ENCODE measurements around the gene SEPHS2. TPM values are rescaled to one million over a fixed set of nuclear protein-coding genes. Genes with fewer than 3 reads are reported as not detected.
"Not testable (repeated sequence)": the region's sequence is repeated elsewhere in the genome, so short reads cannot be mapped to it uniquely, and the experiment has no call there.

The SEPHS2 gene
- polyA plus RNA-seq, 3 donors from 2014 or later = 63.6 to 92.2 (median 80.3) TPM

GRCh38 chr16:30457743-30458560, 12.3 kb upstream of the SEPHS2 start:
- Mint-ChIP-seq H3K27me3 (ENCODE audit: low read depth in 3 of 3) (peaks cover 10 to 17% (median 10%) of the 10 kb centered on the region in 3 donors), H3K27ac (peak overlapping the region; percentile 92 to 97 (median 94)), H3K9me3 (no peaks in the 10 kb centered on the region), H3K4me3 (peak overlapping the region; percentile 75 to 81 (median 78)), H3K36me3 (no peaks in the 10 kb centered on the region), H3K4me1 (peaks cover 47 to 58% of the 10 kb centered on the region in 2 donors)
- no peak for DNase-seq

GRCh38 chr16:30457256-30457655, 11.6 kb upstream of the SEPHS2 start:
- Mint-ChIP-seq H3K27me3 (ENCODE audit: low read depth in 3 of 3) (peaks cover 10 to 17% (median 10%) of the 10 kb centered on the region in 3 donors), H3K36me3 (no peaks in the 10 kb centered on the region), H3K27ac (peak overlapping the region in 5 of 6 donors; percentile 14 to 74 (median 73)), H3K4me3 (peak overlapping the region in 3 of 5 donors; percentile 30 to 40 (median 36)), H3K9me3 (no peaks in the 10 kb centered on the region), H3K4me1 (peaks cover 54 to 65% of the 10 kb centered on the region in 2 donors)
- no peak for DNase-seq

GRCh38 chr16:30456302-30456701, 10.6 kb upstream of the SEPHS2 start:
- H3K27ac Mint-ChIP-seq = peak overlapping the region in 3 of 6 donors; percentile 44 to 63 (median 51)
- peaks cover 57 to 69% of the 10 kb centered on the region in 2 donors for H3K4me1 Mint-ChIP-seq
- no peaks in the 10 kb centered on the region for H3K9me3 Mint-ChIP-seq
- DNase-seq = no peak
- H3K27me3 Mint-ChIP-seq (ENCODE audit: low read depth in 3 of 3) = peaks cover 10 to 17% (median 10%) of the 10 kb centered on the region in 3 donors
- no peaks in the 10 kb centered on the region for H3K36me3 Mint-ChIP-seq
- H3K4me3 Mint-ChIP-seq = peak overlapping the region in 1 of 5 donors; percentile 66

- H3K27ac Mint-ChIP-seq = peak overlapping the region in 5 of 6 donors; percentile 61 to 88 (median 71)
- not testable (repeated sequence) for DNase-seq; H3K27me3 Mint-ChIP-seq (ENCODE audit: low read depth in 3 of 3); H3K36me3 Mint-ChIP-seq; H3K9me3 Mint-ChIP-seq
- peak overlapping the region in 3 of 5 donors; percentile 2 to 55 (median 38) for H3K4me3 Mint-ChIP-seq
- H3K4me1 Mint-ChIP-seq = peaks cover 56 to 63% of the 10 kb centered on the region in 2 donors
Observed at GRCh38 chr16:30452709-30453580, 7.3 kb upstream of the SEPHS2 start.

GRCh38 chr16:30449116-30449435, 3.4 kb upstream of the SEPHS2 start:
- no peak for DNase-seq
- Mint-ChIP-seq H3K9me3 (no peaks in the 10 kb centered on the region), H3K4me3 (no peak overlapping the region), H3K4me1 (peaks cover 51 to 60% of the 10 kb centered on the region in 2 donors), H3K27ac (no peak overlapping the region), H3K36me3 (peaks cover 0 to 4% (median under 1%) of the 10 kb centered on the region in 3 donors), H3K27me3 (ENCODE audit: low read depth in 3 of 3) (peaks cover 6 to 9% (median 7%) of the 10 kb centered on the region in 3 donors)

- Mint-ChIP-seq H3K27ac (no peak overlapping the region), H3K9me3 (no peaks in the 10 kb centered on the region), H3K27me3 (ENCODE audit: low read depth in 3 of 3) (peaks cover 6 to 9% (median 7%) of the 10 kb centered on the region in 3 donors), H3K4me1 (peaks cover 55 to 64% of the 10 kb centered on the region in 2 donors), H3K4me3 (peak overlapping the region in 3 of 5 donors; percentile 33 to 46 (median 33)), H3K36me3 (peaks cover 6 to 14% (median 12%) of the 10 kb centered on the region in 3 donors)
- DNase-seq = no peak
Observed at GRCh38 chr16:30447512-30448226, 2.0 kb upstream of the SEPHS2 start.

- Mint-ChIP-seq H3K27me3 (ENCODE audit: low read depth in 3 of 3) (peaks cover 6 to 9% (median 7%) of the 10 kb centered on the region in 3 donors), H3K9me3 (no peaks in the 10 kb centered on the region), H3K4me1 (peaks cover 48 to 55% of the 10 kb centered on the region in 2 donors), H3K27ac (peak overlapping the region; percentile 86 to 97 (median 96)), H3K36me3 (peaks cover 6 to 14% (median 12%) of the 10 kb centered on the region in 3 donors), H3K4me3 (peak overlapping the region; percentile 91 to 96 (median 96))
- no peak for DNase-seq
Observed at GRCh38 chr16:30446203-30446595, 525 bp upstream of the SEPHS2 start.

GRCh38 chr16:30445149-30445407, 596 bp downstream of the SEPHS2 start:
- Mint-ChIP-seq H3K36me3 (peaks cover 6 to 14% (median 12%) of the 10 kb centered on the region in 3 donors), H3K27ac (peak overlapping the region; percentile 62 to 86 (median 83)), H3K4me1 (peaks cover 37 to 44% of the 10 kb centered on the region in 2 donors), H3K27me3 (ENCODE audit: low read depth in 3 of 3) (peaks cover 5 to 7% (median 6%) of the 10 kb centered on the region in 3 donors), H3K9me3 (no peaks in the 10 kb centered on the region), H3K4me3 (peak overlapping the region; percentile 83 to 96 (median 91))
- no peak for DNase-seq

- no peak for DNase-seq
- Mint-ChIP-seq H3K4me1 (peaks cover 34 to 38% of the 10 kb centered on the region in 2 donors), H3K36me3 (peaks cover 6 to 14% (median 12%) of the 10 kb centered on the region in 3 donors), H3K27me3 (ENCODE audit: low read depth in 3 of 3) (peaks cover 5 to 7% (median 6%) of the 10 kb centered on the region in 3 donors), H3K27ac (peak overlapping the region; percentile 65 to 86 (median 83)), H3K9me3 (no peaks in the 10 kb centered on the region), H3K4me3 (peak overlapping the region; percentile 83 to 96 (median 91))
Observed at GRCh38 chr16:30444231-30445148, 1.2 kb downstream of the SEPHS2 start.

- no peak for DNase-seq
- H3K27ac Mint-ChIP-seq = peak overlapping the region; percentile 30 to 80 (median 50)
- H3K9me3 Mint-ChIP-seq = no peaks in the 10 kb centered on the region
- peaks cover 6 to 14% (median 12%) of the 10 kb centered on the region in 3 donors for H3K36me3 Mint-ChIP-seq
- H3K27me3 Mint-ChIP-seq (ENCODE audit: low read depth in 3 of 3) = peaks cover 5 to 7% (median 6%) of the 10 kb centered on the region in 3 donors
- H3K4me1 Mint-ChIP-seq = peaks cover 32 to 36% of the 10 kb centered on the region in 2 donors
- H3K4me3 Mint-ChIP-seq = peak overlapping the region; percentile 70 to 95 (median 89)
Observed at GRCh38 chr16:30443631-30444030, 2.0 kb downstream of the SEPHS2 start.

- DNase-seq = no peak
- Mint-ChIP-seq H3K36me3 (peaks cover 6 to 12% (median 11%) of the 10 kb centered on the region in 3 donors), H3K9me3 (no peaks in the 10 kb centered on the region), H3K27ac (no peak overlapping the region), H3K27me3 (ENCODE audit: low read depth in 3 of 3) (peaks cover 0 to 2% (median under 1%) of the 10 kb centered on the region in 3 donors), H3K4me3 (no peak overlapping the region), H3K4me1 (peaks cover 19 to 20% of the 10 kb centered on the region in 2 donors)
Observed at GRCh38 chr16:30439720-30440348, 5.8 kb downstream of the SEPHS2 start.

GRCh38 chr16:30438835-30439234, 6.8 kb downstream of the SEPHS2 start:
- no peak overlapping the region for H3K4me3 Mint-ChIP-seq
- peaks cover 0 to 3% (median 2%) of the 10 kb centered on the region in 3 donors for H3K27me3 Mint-ChIP-seq (ENCODE audit: low read depth in 3 of 3)
- H3K9me3 Mint-ChIP-seq = no peaks in the 10 kb centered on the region
- H3K4me1 Mint-ChIP-seq = peaks cover 10 to 11% of the 10 kb centered on the region in 2 donors
- H3K27ac Mint-ChIP-seq = no peak overlapping the region
- no peak for DNase-seq
- H3K36me3 Mint-ChIP-seq = peaks cover 6 to 9% (median 8%) of the 10 kb centered on the region in 3 donors
